Measurements from ENCODE around the gene FBXO44.

DNA sequence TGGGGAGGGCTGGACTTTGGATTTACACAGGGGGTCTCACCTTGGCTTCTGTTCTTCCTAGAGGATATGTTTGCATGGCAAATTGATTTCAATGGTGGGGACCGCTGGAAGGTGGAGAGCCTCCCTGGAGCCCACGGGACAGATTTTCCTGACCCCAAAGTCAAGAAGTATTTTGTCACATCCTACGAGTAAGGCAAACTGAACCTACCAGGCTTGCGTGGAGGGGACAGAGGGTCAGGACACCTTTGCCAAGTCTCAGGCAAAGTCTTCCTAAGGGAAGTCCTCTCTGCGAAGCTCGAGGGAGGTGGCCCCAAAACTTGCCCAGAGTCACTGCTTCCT lies 16.5 kb downstream of the FBXO44 start:
- TF ChIP-seq, protein P1, sequence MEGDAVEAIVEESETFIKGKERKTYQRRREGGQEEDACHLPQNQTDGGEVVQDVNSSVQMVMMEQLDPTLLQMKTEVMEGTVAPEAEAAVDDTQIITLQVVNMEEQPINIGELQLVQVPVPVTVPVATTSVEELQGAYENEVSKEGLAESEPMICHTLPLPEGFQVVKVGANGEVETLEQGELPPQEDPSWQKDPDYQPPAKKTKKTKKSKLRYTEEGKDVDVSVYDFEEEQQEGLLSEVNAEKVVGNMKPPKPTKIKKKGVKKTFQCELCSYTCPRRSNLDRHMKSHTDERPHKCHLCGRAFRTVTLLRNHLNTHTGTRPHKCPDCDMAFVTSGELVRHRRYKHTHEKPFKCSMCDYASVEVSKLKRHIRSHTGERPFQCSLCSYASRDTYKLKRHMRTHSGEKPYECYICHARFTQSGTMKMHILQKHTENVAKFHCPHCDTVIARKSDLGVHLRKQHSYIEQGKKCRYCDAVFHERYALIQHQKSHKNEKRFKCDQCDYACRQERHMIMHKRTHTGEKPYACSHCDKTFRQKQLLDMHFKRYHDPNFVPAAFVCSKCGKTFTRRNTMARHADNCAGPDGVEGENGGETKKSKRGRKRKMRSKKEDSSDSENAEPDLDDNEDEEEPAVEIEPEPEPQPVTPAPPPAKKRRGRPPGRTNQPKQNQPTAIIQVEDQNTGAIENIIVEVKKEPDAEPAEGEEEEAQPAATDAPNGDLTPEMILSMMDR (conservative IDR thresholded peaks at IDR 0.05 in 1 of 2, IDR thresholded peaks at IDR 0.05 in 1 of 2; ENCODE audit: low read depth in 1 of 2, low read length in 2 of 2), result no peak
- no peak for TF ChIP-seq EZH2 (IDR thresholded peaks at IDR 0.05; ENCODE audit: low read length, missing control alignments)
